ENCODE results near the gene KLK8. TPM values are rescaled to one million over a fixed set of nuclear protein-coding genes. Genes with fewer than 3 reads are reported as not detected.

The KLK8 gene
- total RNA-seq, 2 donors from 2014 or later = 1.1 TPM; not detected in 1

GRCh38 chr19:51030631-51031030 is 29.2 kb upstream of the KLK8 start:
- Histone ChIP-seq H3K27me3 (ENCODE audit: control insufficient read depth, insufficient read depth, low read length, poor library complexity, severe bottlenecking) (no peaks in the 10 kb centered on the region), H3K36me3 (ENCODE audit: control insufficient read depth, insufficient read depth, low read length) (no peaks in the 10 kb centered on the region), H3K4me1 (ENCODE audit: control insufficient read depth, insufficient read depth, low read length) (peaks cover 6% of the 10 kb centered on the region), H3K4me3 (ENCODE audit: low read length) (no peak overlapping the region), H3K9me3 (ENCODE audit: control insufficient read depth, low read length) (no peaks in the 10 kb centered on the region), H3K27ac (ENCODE audit: low read depth, low read length) (no peak overlapping the region), H3K9ac (ENCODE audit: extremely low read depth, low read length, poor library complexity, severe bottlenecking) (no peak overlapping the region)
- H3K9me3 Mint-ChIP-seq = no peaks in the 10 kb centered on the region
- no peak for TF ChIP-seq CTCF (conservative IDR thresholded peaks at IDR 0.05)
- H3K27ac Mint-ChIP-seq = no peak overlapping the region
- no peak overlapping the region for H3K4me3 Mint-ChIP-seq
- peaks cover 26% of the 10 kb centered on the region for H3K27me3 Mint-ChIP-seq (ENCODE audit: insufficient read depth)
- peaks cover 19% of the 10 kb centered on the region for H3K4me1 Mint-ChIP-seq
- no peak for DNase-seq
- H3K36me3 Mint-ChIP-seq (ENCODE audit: low read depth) = no peaks in the 10 kb centered on the region
- WGBS, 2 experiments (ENCODE audit: insufficient coverage in 1 of 2, insufficient read length in 1 of 2) = 91 to 94% methylated on average over 7 to 13 of the region's 13 CpGs

GRCh38 chr19:51029718-51030117 is 28.3 kb upstream of the KLK8 start:
- Histone ChIP-seq H3K9me3 (ENCODE audit: control insufficient read depth, low read length) (no peaks in the 10 kb centered on the region), H3K9ac (ENCODE audit: extremely low read depth, low read length, poor library complexity, severe bottlenecking) (no peak overlapping the region), H3K36me3 (ENCODE audit: control insufficient read depth, insufficient read depth, low read length) (no peaks in the 10 kb centered on the region), H3K4me3 (ENCODE audit: low read length) (no peak overlapping the region), H3K27ac (ENCODE audit: low read depth, low read length) (no peak overlapping the region), H3K27me3 (ENCODE audit: control insufficient read depth, insufficient read depth, low read length, poor library complexity, severe bottlenecking) (no peaks in the 10 kb centered on the region), H3K4me1 (ENCODE audit: control insufficient read depth, insufficient read depth, low read length) (peaks cover 11% of the 10 kb centered on the region)
- Mint-ChIP-seq H3K27me3 (ENCODE audit: insufficient read depth) (peaks cover 22% of the 10 kb centered on the region), H3K36me3 (ENCODE audit: low read depth) (no peaks in the 10 kb centered on the region), H3K27ac (no peak overlapping the region), H3K4me1 (peaks cover 23% of the 10 kb centered on the region), H3K4me3 (no peak overlapping the region), H3K9me3 (no peaks in the 10 kb centered on the region)
- no peak for TF ChIP-seq CTCF (conservative IDR thresholded peaks at IDR 0.05)
- peak; percentile 66 for DNase-seq
- 83 to 100% methylated on average over 1 to 2 of the region's 2 CpGs for WGBS, 2 experiments (ENCODE audit: insufficient coverage in 1 of 2, insufficient read length in 1 of 2)

GRCh38 chr19:51027873-51028272 is 26.5 kb upstream of the KLK8 start:
- Mint-ChIP-seq H3K27ac (no peak overlapping the region), H3K4me3 (no peak overlapping the region), H3K4me1 (peaks cover 31% of the 10 kb centered on the region), H3K9me3 (no peaks in the 10 kb centered on the region), H3K27me3 (ENCODE audit: insufficient read depth) (peaks cover 23% of the 10 kb centered on the region), H3K36me3 (ENCODE audit: low read depth) (no peaks in the 10 kb centered on the region)
- Histone ChIP-seq H3K4me3 (ENCODE audit: low read length) (no peak overlapping the region), H3K27me3 (ENCODE audit: control insufficient read depth, insufficient read depth, low read length, poor library complexity, severe bottlenecking) (peaks cover 12% of the 10 kb centered on the region), H3K9me3 (ENCODE audit: control insufficient read depth, low read length) (no peaks in the 10 kb centered on the region), H3K4me1 (ENCODE audit: control insufficient read depth, insufficient read depth, low read length) (peaks cover 11% of the 10 kb centered on the region), H3K27ac (ENCODE audit: low read depth, low read length) (no peak overlapping the region), H3K36me3 (ENCODE audit: control insufficient read depth, insufficient read depth, low read length) (no peaks in the 10 kb centered on the region), H3K9ac (ENCODE audit: extremely low read depth, low read length, poor library complexity, severe bottlenecking) (no peak overlapping the region)
- WGBS, 2 experiments (ENCODE audit: insufficient coverage in 1 of 2, insufficient read length in 1 of 2) = 90 to 100% methylated on average over 2 to 5 of the region's 5 CpGs
- no peak for TF ChIP-seq CTCF (conservative IDR thresholded peaks at IDR 0.05)
- no peak for DNase-seq

All from endodermal cell (in vitro differentiated cells).